NB4 (cell line): ENCODE results near the gene VWC2.

Source experiments
- CTCF ChIP-seq: IDR thresholded peaks from one replicate; pipeline ENCODE4 v1.5.1; 2012; ENCODE audit warnings: low read depth, low read length
- TF ChIP-seq, protein P1 (sequence below): IDR thresholded peaks from 2 replicates; pipeline ENCODE4 v1.6.1; 2011; ENCODE audit warnings: low read depth, low read length

GRCh38 chr7:49937608-49938007 is 164.2 kb downstream of the VWC2 start:
- no peak for TF ChIP-seq CTCF
- TF ChIP-seq, protein P1, sequence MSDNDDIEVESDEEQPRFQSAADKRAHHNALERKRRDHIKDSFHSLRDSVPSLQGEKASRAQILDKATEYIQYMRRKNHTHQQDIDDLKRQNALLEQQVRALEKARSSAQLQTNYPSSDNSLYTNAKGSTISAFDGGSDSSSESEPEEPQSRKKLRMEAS: no peak
